Activated CD4-positive, alpha-beta T cell treated with anti-CD3 and anti-CD28 coated beads, Interleukin-2, Interleukin-6, amounts not matched to agents 100 ng/mL and 50 ng/mL, durations not matched to agents 16 hours and 8 hours (primary cell): ENCODE results near the gene CDC42SE2.
"Not testable (repeated sequence)": the region's sequence is repeated elsewhere in the genome, so short reads cannot be mapped to it uniquely, and the experiment has no call there.

Experiments
- DNase-seq: peaks from one replicate; pipeline ENCODE4 v3.0.0-alpha.2; 2020

The CDC42SE2 gene

DNA sequence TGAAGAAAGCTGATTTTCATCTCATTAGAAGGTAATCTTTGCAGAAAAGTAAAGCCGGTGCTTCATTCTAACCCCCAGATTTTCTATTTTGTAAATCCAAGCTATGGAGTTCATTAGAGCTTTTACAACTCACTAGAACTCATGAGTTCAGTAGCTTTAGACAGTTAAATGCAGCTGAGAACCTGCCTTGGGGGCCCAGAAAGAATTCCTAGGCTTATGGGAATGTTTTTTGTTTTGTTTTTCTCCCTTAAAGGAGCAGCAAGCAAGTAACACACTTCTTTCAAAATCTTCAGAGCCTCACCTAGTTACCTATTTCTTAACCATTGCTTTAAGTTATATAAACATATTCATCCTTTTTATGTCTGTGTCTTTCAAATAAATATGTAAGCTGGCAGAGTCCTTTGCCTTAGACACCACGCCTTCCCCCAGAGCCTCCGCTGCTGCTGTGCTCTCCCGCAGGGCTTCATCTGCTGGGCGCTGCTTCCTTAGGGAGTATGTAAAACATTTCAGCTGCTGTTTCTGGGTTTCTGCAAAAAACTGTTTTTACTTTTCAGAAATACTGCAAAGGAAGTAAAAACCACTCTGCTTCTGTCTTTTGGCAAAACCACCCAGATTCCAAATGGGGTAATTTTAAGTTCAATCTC lies 132.9 kb downstream of the CDC42SE2 start:
- no peak for DNase-seq

DNA sequence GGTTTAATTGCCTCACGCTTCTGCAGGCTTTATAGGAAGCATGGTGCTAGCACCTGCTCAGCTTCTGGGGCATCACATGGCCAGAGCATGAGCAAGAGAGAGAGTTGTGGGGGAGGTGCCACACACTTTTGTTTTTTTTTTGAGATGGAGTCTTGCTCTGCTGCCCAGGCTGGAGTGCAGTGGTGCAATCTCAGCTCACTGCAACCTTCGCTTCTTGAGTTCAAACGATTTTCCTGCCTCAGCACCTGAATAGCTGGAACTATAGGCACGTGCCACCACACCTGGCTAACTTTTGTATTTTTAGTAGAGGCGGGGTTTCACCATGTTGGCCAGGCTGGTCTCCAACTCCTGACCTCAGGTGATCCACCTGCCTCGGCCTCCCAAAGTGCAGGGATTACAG lies 135.2 kb downstream of the CDC42SE2 start:
- DNase-seq = not testable (repeated sequence)

DNA sequence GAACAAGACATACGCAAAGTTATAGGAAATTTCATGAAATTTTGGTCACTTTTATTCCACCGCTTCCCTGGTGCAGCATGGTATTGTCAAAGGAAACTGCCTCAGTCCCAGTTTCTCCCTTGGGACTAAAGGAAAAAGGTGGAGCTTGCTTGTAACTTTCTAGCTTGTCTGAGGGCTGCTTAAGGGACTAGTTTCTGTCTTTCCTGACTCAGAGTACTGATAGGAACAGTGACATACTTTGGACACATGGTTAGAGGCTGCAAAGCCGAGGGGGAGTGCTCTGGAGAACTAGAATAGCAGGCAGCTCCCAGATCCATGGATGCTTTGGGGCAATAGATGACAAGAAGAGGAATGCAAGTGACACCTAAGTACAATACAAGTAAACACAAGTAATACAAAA lies 136.7 kb downstream of the CDC42SE2 start:
- no peak for DNase-seq

DNA sequence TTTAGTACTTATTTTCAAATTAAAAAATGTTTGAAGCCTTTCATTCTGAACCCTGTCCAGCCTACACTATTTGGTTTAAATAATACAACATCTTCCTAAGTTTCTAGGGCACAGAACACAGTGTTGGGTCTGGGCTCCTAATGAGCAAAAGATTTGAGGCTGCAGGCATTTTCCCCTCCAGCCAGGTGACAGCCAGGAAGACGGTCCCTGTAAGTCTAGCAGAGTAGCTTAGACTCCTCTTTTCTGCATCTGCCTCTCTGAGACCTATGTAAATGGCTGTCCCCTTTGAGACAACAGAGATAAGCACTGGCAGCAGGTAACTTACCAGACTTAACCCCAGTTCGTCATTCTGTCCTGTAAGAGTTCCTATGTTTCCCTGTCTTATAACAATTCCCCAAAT lies 141.8 kb downstream of the CDC42SE2 start:
- DNase-seq = no peak

DNA sequence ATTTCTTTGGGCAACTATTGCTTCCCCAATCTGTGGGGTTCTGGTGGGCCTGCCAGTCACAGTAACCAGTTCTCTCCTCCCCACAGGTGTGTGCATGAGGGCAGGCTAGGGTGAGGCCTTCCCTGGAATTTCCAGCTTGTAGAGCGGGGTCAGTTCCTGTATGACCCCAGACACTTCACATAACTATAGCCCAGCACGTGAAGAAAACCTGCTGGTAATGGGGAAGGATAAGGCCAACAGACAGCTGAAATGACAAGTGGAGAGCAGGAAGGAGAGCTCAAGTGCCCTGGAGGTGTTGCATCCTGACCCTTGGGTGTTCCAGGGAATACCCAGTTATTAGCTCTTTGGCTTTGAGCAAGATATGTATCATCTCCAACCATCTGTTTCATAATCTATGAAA lies 142.2 kb downstream of the CDC42SE2 start:
- DNase-seq = no peak

DNA sequence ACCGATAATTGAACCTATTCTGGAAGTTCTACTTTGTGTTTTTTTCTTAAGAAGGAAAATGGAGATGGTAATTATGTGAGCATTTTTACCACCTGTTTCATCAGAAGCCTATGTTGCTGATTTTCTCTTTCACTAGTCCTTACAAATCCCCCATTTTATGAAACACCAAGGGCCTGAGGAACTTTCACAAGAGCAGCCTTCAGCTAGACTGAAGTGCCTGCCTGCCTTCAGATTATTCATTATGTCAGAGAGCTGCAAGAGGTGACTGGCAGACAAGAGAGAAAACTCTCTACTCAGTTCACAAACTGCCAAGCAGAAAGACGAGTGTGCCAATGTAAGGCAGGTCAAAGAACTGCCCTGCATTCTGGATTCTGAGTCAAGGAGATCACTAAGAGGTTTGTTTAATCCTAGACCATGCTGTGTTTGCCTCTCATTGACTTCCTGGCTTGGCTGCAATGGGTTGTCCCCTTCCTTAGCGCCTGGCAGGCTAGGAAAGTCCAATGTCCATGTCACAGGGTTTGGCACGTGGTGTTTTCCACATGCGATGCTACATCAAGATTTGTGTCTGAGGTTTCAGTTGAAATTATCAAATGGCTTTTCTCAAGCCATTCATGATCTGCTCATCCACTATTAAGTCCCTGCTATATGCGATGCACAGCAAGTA lies 143.3 kb downstream of the CDC42SE2 start:
- no peak for DNase-seq

DNA sequence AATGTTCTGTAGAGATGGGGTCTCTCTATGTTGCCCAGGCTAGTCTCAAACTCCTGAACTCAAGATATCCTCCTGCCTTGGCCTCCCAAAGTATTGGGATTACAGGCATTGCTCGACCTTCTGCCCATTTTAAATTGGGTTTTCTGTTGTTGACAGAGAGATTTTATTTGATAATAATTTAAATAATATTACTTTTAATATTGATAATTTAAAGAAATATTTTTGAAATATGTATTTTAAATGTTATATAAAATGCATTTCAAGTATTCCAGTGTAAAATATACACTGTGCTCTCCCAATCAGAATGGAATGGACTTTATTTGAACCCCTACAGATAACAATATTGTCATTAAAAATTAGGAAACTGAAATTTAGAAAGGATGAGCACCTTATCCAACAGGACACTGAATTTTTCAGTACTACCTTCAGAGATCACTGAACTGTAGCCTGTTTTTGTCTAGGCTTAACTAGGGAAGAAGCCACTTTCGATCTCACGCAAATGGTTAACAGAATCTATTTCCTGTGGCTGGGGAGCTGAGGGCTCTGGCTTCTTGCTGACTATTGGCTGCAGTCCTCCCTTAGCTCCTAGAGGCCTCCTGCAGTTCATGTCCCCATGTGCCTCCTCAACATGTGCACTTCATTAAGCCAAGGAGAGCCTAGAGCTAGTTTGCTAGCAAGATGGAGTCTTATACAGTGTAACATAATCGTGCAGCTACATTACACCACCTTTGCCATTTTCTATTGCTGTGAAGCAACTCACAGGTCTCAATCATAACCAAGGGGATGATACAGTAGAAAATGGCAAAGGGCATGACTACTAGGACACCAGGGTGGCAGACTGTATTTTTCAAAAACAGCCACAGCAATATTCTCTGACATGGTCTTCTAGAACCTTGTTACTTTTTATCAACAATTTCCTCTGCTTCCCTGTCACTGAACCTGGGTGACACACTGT lies 150.0 kb downstream of the CDC42SE2 start:
- DNase-seq = peak; percentile 69

DNA sequence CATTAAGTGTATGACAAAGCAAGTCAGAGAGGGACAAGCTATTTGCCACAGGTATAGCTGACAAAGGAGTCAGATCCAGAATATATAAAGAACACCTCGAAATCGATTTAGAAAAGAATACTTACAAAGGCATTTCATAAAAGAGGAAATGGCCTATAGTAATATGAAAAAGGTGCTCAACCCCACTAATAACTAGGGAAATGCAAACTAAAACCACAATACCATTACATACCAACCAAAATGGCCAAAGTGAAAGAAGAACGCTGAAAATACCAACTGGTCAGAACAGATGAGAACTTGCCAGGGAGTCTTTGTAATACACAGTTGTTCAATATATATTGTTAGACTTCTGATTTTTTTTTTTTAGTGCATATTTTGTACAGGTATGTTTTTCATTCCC lies 152.9 kb downstream of the CDC42SE2 start:
- no peak for DNase-seq

DNA sequence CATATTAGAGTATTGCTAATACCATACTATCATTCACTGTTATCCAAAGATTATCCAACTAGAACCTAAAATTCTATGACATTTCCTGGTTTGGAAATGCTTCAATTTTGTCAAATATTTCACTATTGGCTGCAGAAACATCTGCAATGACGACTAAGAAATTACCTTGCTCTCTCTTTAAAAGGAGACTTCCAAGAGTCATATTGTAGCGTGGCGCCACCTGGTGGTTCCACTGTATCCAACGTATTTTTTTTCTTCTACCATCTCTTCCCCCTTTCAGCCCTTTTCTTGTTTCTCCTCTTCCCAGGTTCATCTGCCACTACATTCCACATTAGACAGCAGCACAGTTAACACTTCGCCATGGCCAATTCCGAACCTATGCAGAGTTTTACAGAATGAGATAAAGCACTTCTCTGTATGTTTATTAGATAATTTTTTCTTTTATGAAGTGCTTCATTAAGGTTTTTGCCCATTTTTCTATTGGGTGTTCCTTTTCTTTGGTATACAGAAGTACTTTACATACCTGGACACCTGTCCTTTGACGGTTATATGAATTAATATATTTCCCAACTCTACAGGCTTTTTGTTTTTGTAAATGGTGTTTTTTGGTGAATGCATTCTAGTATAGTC lies 153.5 kb downstream of the CDC42SE2 start:
- peak; percentile 81 for DNase-seq

DNA sequence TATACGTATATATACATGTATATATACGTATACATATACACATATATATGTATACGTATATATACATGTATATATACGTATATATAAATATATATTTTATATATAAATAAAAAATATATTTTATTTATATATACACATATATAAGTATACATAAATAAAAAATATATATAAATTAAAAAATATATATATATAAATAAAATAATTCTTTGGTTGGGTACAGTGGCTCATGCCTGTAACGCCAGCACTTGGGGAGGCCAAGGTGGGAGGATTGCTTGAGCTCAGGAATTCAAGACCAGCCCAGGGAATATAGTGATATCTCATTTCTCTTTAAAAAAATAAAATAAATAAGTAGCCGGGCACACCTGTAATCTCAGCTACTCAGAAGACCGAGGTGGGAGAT lies 155.0 kb downstream of the CDC42SE2 start:
- no peak for DNase-seq

DNA sequence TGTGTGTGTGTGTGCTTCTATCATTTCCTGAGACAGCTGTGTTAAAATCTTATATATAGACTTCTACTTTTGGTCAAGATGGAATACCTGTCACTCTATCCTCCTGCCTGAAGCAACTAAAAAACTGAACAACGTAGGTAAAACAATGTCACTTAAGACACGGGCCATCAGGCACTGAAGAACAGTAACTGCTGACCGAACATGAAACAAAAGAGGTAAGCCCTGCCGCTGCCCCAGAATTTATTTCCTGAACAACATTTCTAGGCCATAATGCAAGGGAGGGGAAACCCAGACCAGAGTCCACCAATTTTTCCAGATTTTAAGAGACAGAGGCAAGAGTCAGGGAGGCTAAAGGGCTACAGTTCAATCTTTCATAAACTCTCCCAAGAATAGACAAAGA lies 156.0 kb downstream of the CDC42SE2 start:
- no peak for DNase-seq

DNA sequence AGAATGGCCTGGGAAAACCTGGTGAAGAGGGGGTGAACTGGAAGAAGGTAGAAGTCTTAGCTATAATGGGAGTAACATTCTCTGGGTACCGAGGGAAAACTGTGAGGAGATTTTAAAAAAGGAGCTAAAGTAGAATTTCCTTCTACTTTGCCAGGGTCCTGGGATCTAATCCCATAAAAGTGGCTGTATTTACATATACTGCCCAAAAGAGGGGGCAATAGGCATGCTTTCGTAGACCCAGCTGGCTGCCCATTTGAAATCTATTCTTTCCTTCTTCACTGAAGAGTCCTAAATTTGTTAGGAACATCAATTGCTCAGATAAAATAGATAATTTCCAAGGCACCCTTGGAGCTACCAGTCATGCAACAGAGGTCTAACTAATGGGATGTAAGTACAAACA lies 159.2 kb downstream of the CDC42SE2 start:
- no peak for DNase-seq

DNA sequence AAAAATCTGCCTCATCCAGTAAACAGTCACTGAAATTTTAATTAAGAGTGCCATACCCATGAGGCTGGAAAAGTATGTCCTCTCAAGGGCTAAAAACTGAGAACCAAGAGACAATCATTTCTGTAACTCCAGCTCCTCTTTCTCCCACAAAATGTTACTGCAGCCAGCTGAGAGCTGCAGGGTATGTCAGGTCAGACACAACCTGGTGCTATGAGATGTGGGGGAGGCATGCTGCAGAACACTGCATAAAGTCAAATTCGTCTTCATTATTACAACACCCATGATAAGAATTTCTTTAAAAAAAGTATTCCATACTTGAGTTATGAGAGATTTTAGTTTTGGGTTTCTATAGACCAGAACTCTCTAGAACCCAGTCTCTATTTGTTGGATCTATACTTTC lies 162.2 kb downstream of the CDC42SE2 start:
- DNase-seq = no peak

DNA sequence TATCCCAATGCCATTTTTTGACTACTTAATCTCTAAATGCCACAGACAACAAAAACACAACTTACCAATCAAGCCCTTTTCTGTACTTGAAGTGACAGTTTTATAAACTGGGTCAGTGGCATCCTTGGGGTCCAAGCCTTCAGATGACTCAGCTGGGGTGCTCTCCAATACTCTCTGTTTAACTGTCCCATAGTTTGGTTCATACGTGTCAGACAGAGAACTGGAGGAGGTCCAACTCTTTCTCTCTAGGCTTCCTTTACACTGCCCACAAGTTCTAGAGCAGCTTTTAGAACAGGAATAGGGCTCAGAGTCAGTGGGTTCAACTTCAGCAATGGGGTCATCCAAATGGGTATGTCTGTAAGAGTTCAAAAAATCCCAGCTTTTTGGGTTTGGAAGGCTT lies 166.9 kb downstream of the CDC42SE2 start:
- no peak for DNase-seq

DNA sequence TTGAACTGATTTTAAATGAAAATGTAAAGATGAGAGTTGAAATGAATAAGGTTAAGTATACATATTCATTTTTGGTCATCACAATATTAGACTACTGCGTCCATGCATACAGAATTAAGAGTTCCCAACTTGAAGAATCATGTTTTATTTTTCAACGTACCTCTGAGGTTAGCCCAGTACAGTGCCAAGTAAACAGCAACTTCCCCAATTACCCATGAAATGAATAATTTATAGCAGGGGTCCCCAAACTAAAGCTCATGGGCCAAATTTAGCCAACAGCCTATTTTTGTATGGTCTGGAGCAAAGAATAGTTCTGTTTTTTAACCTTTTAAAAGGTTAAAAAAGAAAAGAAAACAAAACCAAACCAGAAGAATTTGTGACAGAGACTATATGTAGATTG lies 167.9 kb downstream of the CDC42SE2 start:
- no peak for DNase-seq

DNA sequence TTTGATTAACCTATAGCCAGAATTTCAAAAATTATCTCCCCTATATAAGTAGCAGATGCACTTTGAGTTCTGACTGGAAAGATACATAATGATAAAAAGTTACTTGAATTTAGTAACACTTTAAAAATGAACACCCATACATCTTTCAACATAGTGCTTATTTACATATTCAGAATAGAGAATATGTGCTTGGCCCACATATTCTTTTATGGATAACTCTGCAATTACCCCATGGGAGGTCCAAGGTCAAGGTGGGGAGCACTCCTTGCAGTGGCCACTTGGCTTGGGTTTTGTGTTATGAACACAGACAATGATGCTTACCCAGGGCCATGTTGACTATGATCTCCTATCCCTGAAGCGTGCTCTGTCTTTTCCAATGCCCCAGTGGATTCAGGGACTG lies 169.3 kb downstream of the CDC42SE2 start:
- no peak for DNase-seq

DNA sequence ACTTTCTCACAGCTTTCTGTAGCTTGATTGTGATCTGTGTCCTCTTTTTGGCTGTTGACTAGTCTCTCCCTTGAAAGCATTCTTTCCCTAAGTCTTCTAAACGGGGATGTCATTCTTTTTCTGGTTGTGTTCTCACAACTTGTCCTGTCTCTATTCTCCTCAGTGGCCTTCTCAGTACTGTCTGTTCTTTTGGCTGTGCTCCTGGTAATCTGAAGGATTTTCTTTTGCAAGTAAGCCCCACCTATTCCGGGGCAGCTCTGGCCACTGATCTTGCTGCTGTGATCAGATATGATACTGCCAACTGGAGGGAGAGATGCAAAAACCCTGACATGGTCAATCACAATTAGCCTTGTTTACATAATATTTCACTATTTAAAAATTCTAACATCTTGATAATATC lies 172.2 kb downstream of the CDC42SE2 start:
- no peak for DNase-seq

DNA sequence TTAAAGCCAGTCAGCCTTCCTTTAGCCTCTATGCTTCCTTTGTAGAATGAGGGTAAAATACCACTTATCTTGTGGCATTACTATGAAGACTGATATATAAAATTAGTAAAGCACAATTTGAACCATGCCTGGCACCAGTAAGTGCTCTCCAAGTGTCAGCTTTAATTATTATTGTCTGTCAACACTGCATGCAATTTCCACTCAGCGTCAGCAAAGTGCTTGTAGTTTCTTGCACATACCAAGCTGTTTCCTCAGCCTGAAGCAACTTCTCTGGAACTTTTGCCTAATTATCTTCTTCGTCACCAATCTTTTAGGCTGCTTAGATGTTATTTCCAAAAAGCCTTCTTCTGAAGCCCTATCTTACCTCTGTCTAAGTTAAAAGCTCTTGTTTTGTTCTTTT lies 177.3 kb downstream of the CDC42SE2 start:
- no peak for DNase-seq
